Islet of Langerhans (tissue), 1 donor: ENCODE data around the gene RNF213.

ENCODE experiments used
- FAIRE-seq: peaks from one replicate; lab custom pipeline; 2011; peaks lifted over from hg19 to GRCh38; lab: Jason Lieb, UNC

Gene RNF213

DNA sequence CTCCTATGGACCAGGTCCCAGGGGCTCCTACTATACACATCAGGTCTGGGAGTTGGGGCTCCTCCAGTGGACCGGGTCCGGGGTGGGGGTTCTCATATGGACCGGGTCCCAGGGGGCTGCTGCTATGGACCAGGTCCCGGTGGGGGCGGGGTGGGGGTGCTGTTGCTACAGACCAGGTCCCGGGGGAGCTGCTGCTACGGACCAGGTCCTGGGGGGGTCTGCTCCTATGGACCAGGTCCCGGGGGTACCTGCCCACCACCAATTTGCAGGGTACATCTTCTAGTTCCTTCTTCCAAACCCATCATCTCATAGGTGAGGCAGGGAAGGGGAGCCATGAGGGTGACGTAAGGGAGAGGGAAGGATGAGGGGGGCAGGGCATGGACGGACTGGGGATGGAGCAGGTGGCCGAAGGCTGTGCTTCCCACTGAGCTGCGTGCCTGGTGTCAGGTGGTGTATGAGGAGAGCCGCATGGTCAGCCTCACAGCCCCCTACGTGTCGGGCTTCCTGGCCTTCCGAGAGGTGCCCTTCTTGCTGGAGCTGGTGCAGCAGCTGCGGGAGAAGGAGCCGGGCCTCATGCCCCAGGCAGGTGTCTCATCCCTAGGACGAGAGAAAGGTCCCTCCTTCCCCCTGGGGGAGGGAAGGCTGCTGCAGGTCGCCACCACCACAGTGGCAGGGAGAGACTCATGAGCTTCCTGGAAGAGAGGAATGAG, 160.9 kb downstream of the RNF213 start:
- FAIRE-seq, result no peak

DNA sequence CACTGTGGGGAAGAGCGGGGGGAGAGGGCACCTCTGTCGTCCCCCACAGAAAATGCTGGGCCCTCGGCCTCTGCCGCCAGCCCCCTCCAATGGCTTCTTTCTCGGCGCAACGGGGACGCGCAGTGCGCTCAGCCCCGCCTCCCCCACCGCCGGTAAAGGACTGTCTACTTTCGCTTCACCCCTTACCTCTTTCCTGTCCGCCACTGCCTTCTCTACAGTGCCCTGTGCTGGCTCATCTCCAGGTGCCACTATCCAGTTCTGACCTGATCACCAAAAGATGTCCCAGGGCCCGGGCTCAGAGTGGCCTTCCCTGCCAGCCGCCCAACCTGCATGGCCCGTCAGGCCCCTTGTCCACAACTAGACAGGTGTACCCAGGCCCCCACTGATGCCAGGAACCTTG, 161.6 kb downstream of the RNF213 start:
- FAIRE-seq, result no peak

DNA sequence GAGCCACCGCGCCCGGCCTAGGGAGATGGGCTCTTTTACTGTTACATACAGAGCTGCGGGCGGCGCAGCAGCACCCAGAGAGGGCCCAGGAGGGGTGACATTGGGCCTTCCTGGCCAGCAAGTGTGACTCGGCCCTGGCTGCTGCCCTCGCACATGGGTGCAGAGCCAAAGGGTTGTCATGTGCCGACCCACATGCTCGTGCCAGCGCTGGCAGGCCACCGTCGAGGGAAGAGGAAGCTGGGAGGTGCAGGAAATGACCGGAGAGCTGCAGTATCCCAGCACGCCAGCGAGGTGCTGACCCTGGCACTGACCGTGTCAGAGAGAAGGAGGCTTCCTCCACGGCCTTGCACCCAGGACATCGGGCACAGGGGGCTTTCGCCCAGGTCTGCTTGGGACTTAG, 162.3 kb downstream of the RNF213 start:
- no peak for FAIRE-seq

DNA sequence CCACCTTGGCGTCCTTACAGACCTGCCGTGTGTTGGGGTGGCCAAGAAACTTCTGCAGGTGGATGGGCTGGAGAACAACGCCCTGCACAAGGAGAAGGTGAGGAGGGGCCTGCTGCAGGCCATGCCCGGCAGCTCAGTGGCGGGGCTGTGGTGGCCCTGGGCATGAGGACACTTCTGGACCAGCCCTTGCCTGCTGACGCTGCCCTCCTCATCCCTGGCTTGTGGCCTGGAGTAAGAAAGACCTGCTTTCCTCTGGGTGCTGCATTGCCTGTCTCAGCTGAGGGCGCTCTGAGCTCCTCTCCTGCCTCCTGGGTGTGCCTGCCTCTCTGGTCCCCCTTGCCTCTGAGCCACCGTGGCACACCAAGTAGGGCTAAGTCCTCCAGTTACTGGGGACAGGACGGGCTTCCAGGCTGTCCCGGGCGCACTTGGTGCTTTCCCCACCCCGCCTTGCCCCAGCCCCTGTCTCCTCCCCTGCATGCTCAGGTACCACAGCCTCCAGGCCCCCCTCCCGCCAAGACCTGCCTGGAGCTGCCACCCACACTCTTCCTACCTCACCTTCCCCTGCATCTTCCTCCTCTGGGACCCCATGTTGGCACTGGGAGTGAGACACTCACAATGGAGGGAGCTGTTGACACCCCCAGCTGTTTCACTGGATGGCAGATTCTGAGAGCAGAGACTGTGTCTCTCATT, 163.0 kb downstream of the RNF213 start:
- FAIRE-seq, result no peak

DNA sequence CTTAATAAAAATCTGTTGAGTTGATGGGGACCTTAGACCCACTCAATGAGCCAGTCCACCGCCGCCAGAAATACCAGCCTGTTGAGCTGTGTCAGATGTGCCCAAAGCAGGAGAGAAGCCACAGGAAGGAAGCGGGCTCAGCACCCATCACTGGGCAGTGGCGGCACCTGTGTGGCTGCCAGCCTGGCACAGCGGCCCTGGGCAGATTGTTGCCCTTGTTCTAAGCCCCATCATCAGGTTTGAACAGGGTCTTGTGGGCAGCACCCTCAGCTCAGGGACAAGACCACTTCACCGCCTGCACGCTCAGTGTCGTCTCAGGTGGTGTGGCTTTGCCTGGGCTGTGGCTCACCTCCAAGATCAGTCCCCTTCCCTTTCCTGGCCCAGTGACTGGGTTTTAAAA, 163.6 kb downstream of the RNF213 start:
- no peak for FAIRE-seq

DNA sequence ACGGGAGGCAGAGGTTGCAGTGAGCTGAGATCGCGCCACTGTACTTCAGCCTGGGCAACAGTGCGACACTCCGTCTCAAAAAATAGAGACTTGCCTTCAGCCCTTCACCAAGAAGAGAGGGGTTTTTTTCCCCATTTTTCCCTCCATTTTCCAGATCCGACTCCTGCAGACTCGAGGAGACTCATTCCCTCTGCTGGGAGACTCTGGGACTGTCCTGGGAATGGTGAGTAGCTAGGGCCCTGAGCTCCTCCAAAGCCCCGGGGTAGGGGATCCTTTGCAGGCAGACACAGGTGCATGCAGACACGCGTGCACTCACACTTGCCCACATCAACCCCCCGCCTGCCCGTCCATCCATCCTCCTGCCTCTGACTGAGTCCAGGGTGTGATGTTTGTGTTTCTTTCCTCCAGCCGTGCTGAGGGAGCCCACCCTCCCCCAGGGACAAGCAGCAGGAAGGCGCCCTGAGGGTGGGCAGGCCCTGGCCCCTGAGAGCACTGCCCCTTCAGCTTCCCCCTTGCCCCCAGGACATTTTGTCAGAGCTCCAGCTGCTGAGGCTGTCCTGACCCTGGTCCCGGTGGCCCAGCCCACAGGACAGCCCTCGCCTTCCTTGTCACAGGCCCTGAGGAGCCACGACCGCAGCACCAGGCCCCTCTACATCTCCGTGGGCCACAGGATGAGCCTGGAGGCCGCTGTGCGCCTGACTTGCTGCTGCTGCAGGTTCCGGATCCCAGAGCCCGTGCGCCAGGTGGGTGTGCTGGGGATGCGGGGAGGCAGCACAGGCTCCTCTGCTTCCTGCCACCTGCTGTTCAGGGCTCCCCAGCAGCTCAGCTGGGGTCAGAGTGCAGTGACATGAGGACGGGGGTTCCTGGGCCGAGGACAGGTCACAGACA, 164.5 kb downstream of the RNF213 start:
- FAIRE-seq, result no peak

DNA sequence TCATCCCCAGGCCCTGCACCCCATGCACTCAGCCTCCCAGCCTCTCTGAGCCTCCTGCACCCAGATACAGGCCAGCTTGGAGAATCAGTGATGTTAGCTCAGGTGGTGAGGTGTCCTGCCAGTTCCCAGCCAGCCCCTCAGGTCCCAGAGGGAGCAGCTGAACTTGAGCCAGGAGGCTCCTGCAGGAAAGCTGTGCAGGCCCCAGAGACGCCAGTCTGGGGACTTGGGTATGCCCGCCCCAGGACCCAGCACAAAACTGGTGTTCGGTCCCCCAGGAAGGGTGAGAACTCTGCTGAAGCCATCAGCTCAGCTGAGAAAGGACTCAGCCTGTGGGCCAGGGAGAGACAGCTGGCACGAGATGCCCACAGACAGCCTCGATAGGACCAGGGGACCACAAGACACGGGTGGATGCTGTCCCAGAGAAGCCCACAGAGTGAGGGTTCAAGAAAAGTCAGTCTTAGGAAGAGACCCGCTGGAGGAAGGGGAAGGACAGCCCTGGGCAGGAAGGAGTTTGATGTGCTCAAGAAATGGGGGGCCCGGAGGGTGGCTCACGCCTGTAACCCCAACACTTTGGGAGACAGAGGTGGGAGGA, 165.3 kb downstream of the RNF213 start:
- FAIRE-seq, result no peak

DNA sequence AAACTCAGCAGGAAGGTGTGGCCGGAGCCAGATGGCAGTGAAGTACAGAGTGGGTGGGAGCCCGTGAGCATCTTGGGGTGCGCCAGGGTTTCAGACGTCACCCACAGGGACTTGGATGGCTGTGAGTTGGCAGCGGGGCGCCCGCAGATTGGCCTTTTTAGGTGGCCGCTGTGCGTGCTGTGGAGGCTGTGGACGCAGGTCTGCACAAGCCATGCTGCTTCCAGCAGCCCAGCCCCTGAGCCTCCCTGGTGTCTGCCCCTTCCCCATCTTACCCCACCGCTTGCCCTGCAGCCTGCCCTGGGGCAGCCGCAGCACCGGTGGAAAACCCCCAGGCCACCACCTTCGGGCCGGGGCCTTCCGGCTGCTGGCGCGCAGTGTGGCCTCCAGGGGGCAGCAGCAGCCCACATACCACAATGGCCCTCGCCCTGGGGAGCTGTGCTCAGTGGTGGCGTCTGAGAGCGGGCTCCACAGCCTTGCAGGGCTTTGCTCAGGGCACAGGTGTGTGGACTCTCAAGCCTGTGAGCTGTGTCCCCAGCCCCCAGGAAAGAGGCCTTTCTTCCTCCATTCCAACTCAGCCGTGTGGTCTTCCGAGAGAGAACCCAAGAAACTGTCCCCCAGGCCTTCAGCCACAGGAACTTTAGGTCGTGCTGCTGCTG, 166.1 kb downstream of the RNF213 start:
- no peak for FAIRE-seq

DNA sequence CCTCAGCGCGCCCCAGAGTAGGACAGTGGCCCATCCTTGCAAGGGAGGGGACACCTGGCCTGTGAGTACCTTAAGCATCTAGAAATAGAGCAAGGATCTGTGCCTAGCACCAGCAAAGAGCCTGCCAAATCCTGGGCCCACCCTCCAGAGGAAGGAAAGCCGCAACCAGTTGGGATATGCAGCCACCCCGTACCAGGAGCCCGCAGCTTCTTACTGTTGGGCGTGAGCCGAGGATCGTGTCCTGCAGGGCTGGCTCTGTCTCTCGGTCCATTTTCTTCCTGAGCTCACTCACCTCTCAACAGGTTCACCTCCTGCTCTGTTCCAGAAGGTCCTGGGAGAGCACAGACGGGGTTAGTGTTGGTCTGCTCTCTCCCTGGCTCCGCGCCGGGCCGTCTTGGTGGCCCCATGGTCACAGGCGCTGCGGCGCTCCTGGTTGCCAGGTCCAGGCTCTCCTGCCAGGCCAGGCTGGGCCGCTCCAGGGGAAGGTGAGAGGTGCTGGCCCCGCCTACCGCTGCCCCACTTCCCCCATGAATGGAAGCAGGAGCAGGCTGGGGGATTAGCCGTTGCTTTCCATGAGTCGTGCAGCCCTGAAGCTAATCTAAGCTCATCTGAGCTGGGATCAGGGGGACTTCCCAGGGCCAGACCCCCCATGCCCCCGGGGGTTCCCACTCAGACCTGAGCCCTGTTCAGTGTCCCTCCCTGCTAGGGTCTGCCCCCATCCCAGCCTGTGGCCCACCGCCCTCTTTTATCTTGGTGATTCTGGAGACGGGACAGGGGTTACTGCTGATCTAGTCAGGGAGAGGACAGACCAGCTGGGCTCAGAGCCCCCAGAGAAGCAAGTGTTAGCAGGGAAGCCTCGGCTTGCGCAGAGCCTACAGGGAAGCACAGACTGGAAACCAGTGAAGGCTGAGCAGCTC, 167.0 kb downstream of the RNF213 start:
- no peak for FAIRE-seq

DNA sequence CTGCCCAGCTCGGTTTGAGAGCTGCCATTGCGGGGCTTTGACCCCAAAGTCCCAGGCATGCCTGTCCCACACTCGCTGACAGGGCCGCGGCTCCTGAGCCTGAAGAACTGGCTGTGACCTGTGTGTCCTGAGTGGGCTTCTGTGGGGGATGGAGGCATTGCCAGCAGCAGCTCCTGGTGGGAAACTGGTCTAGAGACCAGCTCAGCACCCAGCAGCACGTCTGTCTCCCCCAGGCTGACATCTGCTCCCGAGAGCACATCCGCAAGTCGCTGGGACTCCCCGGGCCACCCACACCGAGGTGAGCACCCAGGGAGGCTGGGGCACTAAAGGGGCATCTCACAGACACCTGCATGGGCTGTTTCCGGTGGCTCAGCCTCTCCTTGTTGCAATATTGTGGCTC, 167.7 kb downstream of the RNF213 start:
- FAIRE-seq, result no peak

DNA sequence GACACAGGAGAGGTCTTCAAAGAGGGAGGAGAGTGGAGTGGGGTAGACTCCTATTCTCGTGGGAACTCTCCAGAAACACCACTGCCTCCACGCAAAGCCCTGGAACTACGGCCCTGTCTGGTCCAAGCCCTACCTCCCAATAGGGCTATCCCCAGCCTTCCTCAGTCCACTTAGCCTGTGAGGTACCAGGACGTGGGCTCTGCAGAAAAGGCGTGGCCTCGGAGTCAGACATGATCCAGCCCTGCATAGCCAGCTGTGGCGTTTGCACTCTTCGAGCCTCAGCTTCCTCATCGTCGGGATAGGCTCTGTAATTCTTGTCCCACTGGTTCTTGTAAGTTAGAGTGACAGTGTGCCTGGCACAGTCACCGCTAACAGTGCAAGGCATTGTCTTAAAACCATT, 168.1 kb downstream of the RNF213 start:
- no peak for FAIRE-seq

DNA sequence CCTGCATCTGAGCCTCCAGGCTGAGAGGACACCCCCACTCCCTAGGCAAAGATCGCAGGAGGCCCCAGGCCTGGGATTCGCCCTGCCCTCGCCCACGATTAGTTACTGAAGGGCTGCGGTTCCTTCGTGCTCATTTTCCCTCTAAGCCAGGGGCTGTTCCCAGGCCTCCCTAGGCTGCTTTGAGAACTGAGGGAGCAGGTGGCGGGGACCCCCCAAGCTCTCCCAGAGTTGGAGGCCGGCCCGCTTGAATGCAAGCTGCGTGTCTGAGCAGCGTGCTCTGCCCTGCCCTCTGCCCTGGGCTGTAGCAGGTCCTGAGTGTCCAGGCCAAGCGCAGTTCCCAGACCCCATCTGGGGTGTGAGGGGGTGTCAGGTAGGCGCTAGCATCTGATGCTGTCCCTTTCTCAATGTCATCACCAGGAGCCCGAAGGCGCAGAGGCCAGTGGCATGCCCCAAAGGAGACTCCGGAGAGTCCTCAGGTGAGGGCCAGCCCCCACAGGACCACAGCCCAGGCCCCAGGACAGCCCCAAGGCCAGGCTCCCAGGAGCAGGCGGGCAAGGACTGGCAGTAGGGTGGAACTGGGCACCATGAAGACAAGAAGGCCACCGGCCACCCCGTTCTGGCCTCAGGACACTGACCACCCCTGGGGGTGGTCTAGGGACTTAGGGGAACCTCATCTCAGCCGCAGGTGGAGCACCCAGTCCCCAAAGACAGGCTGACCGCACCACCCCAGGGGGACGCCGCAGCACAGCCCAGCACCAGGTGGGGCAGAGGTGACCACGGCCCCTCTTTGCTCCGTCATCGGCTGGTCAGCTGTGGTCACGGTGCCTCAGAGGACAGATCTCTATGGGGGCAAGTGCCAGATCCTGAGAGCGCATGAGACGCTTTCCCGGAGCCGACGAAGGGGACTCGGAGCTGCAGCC, 169.0 kb downstream of the RNF213 start:
- no peak for FAIRE-seq

DNA sequence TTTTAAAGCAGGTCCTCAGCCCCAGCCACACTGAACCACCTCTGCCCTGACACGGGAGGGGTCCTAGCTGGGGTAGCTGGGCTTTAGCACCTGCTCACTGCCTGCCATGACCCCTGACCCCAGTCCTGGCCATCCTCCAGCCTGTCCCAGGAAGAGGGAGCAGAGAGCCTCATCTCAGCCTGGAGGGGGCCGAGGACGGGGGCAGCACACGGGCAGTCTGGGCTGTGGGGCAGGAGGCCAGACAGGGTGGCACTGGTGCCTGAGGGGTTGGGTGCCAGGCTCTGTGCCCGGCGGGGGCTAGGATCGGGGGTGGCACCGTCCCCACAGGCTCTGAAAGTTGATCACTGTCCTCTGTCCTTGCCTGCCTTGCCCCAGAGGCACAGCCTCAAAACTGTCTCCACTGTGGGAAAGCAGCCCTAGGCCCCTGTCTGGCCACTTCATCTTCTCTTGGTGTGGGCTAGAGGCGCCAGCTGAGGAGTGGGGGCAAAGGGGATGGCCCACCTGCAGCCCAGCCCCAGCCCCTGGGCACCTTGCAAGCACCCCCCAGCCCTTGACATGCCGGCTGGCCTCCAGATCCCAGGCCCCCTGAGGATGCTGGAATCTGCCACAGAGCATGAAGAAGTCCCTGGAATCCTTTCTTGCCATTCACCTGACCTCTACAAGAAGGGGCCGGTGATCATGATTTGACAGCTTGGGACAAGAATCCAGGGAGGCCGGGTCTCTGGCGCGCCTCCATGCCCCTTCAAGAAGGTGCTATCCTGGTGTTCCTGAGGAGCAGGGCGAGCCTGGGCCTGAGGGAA, 170.0 kb downstream of the RNF213 start:
- FAIRE-seq, result no peak

DNA sequence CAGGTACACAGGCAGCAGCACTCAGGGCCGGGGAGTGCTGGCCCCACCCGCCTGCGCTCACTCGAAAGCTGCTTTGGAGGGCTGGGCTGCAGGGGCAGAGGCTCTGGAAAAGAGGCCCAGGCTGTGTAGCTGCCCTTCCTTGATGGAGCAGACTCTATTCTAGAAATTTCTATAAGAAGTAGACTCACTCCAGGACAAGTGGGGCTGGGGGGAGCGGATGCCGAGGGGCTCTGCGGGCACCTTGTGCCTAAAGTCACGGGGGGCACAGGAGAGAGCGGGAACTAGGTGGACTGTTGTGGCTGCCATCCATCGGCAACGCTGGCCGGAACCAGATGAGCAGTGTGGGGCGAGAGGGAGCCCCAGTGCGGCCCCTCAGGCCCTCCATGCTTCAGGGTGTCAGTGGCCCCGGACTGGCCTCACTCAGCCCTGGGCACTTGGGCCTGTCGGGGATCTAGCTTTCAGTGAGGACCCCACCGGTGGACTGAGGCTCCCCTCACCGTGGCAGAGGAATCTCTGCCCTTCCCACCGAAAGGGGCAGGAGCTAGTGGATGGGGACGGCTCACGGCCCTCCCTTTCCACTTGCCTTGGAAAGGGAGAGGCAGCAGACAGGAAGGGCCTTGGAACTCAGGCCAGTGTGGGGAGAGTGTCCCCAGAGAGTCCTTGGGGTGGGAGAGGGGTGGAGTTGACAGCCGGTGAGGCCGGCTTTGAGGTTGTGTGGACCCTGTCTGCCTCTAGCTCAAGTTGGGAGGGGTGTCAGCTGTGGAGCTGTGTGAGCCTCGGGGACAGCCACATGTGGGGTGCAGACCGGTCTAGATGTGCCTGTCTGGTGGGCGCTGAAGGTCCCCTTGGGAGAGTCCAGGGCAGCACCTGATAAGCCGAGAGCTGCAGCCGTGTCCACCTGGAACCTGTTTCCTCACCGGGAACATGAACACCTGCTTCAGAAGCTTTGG, 170.9 kb downstream of the RNF213 start:
- no peak for FAIRE-seq

DNA sequence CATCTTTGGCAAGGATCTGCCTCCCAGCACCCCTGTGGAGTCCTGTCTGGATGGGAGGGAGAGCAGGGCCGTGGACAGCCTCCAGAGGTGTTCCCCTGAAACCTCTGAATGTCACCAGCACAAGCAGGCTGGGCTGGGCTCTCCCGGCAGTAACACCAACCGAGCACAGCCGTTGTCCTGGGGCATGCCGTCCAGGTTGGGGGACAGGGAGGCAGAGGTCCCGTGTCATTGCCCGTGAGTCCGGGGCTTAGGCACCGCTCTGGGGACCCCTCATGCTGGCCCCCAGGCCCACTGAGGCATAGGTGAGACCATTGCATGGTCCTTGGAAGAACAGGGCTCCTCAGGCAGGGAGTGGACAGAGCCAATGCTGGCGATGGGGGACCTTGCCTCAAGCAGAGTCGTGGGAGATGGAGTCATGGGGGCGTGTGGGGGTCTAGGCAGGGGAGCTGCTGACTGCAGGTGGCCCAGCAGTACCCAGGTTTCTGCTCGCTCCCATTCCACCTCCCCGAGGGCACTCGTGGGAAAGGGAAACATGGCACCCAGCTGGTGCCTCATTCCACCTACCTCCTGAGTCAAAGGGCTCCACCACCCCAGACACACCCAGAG, 171.8 kb downstream of the RNF213 start:
- no peak for FAIRE-seq

DNA sequence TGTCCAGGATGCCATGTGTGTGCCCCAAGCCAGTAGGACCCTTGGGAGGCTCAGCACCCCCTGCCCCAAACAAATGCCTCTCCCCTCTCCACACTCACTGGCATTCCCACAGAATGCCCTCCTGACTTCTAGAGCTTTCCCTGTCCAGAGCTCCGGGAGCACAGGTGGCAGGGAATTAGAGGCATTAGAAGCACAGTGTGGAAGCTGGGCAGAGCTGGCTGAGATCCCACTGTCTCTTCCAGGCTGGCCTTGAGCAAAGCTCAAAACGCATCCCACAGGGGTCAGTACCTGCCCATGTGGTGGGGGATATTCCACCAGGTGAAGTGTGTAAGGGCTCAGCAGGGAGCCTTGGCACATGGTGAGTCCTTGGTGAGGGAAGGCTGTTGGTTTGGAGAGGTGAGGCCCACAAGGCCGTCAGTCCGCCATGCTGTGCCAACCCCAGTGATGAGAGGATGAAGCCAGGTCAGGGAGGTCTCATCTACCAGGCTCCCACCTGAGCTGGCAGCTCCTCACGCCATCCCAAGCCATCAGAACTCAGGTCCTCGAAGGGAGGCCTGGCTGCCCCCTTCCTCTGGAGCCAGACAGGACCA, 172.4 kb downstream of the RNF213 start:
- FAIRE-seq, result no peak
